A549 (cell line): ENCODE measurements around the gene CDCP1. TPM values are rescaled to one million over a fixed set of nuclear protein-coding genes. Genes with fewer than 3 reads are reported as not detected.
A peak's percentile ranks its signal among the peaks of the same experiment; 100 is the strongest.

Source experiments
- ATAC-seq, 2 experiments: fragments of 200-7000 bp in 1 of 2; fragments of >200 bp in 1 of 2; cut with Nextera tagmentation in 1 of 2; cut with Tn5 transposase in 1 of 2; 3 replicates each; pipeline versions ENCODE4 v1.8.0 to v1.9.1; 2018 to 2020; ENCODE audit warnings: mild to moderate bottlenecking in 1 of 2, moderate library complexity in 1 of 2
- CTCF ChIA-PET: fragments of 300-600 bp; sonication (Branson Sonifier 250); formaldehyde crosslinking; extraction: SDS; loops from one replicate; lab custom pipeline; 2021; ENCODE audit warnings: antibody characterized with exemption, inconsistent platforms; lab: Yijun Ruan, JAX
- POLR2A ChIA-PET: fragments of 350-600 bp; formaldehyde crosslinking; extraction: SDS; loops from one replicate; lab custom pipeline; 2021; ENCODE audit warnings: antibody characterized with exemption, inconsistent platforms; lab: Yijun Ruan, JAX
- DNase-seq, 2 experiments: peaks; one replicate each; pipeline versions ENCODE4 v3.0.0 to v3.0.0-alpha.2; 2011 to 2016; ENCODE audit warnings: low read depth in 1 of 2, low spot score in 1 of 2
- FAIRE-seq: peaks from 2 replicates; lab custom pipeline; 2011; peaks lifted over from hg19 to GRCh38; lab: Jason Lieb, UNC
- H3K27ac ChIP-seq, 2 experiments: fragments of >200 bp; sonication (Bioruptor Twin); formaldehyde crosslinking; 3 replicates each; pipeline ENCODE4 v1.5.1; 2016 to 2017
- H3K4me1 ChIP-seq: fragments of >200 bp; sonication (Bioruptor Twin); formaldehyde crosslinking; 3 replicates; pipeline ENCODE4 v1.6.1; 2016
- H3K4me2 ChIP-seq: fragments of >200 bp; sonication (Bioruptor Twin); formaldehyde crosslinking; 3 replicates; pipeline ENCODE4 v1.6.1; 2016
- H3K4me3 ChIP-seq: fragments of >200 bp; sonication (Bioruptor Twin); formaldehyde crosslinking; 3 replicates; pipeline ENCODE4 v1.5.1; 2016
- H3K9me3 ChIP-seq: fragments of >200 bp; sonication (Bioruptor Twin); formaldehyde crosslinking; 3 replicates; pipeline ENCODE4 v1.6.1; 2016
- BHLHE40 ChIP-seq: IDR thresholded peaks from 2 replicates; pipeline ENCODE4 v1.6.1; 2012; ENCODE audit warnings: low read depth, low read length, inconsistent platforms
- CBX2 ChIP-seq: fragments of 200-600 bp; sonication (generic); IDR thresholded peaks from 2 replicates; pipeline ENCODE4 v1.6.1; 2016; ENCODE audit warnings: low read depth, mild to moderate bottlenecking, borderline replicate concordance
- CBX8 ChIP-seq: fragments of 200-600 bp; sonication (generic); IDR thresholded peaks from 2 replicates; pipeline ENCODE4 v1.6.1; 2016
- CHD4 ChIP-seq: fragments of 200-600 bp; sonication (generic); IDR thresholded peaks from 2 replicates; pipeline ENCODE4 v1.6.1; 2016; ENCODE audit warnings: antibody characterized with exemption, mild to moderate bottlenecking, borderline replicate concordance
- CTCF ChIP-seq: fragments of >200 bp; sonication (Bioruptor Twin); formaldehyde crosslinking; IDR thresholded peaks from 3 replicates; pipeline ENCODE4 v1.5.1; 2016
- ELK1 ChIP-seq: fragments of 150-350 bp; IDR thresholded peaks from 2 replicates; pipeline ENCODE4 v1.6.1; 2014; ENCODE audit warnings: low read depth, mild to moderate bottlenecking, low read length
- FOSL2 ChIP-seq, 2 experiments: fragments of 450-650 bp in 1 of 2; fragments of >200 bp in 1 of 2; sonication (Bioruptor Twin) in 1 of 2; formaldehyde crosslinking; IDR thresholded peaks; 2 replicates each; pipeline versions ENCODE4 v1.5.0 to v1.6.1; 2016 to 2020; ENCODE audit warnings: mild to moderate bottlenecking in 1 of 2, moderate library complexity in 1 of 2
- HES2 ChIP-seq: fragments of >200 bp; sonication (Bioruptor Twin); formaldehyde crosslinking; IDR thresholded peaks from 2 replicates; pipeline ENCODE4 v1.6.1; 2016
- HEYL ChIP-seq: fragments of 250-450 bp; sonication (Bioruptor Pico); IDR thresholded peaks from 2 replicates; pipeline ENCODE4 v1.8.0; 2021; ENCODE audit warnings: mild to moderate bottlenecking, moderate library complexity
- HOXA7 ChIP-seq: fragments of 250-450 bp; sonication (Bioruptor Pico); IDR thresholded peaks from 2 replicates; pipeline ENCODE4 v1.5.0; 2020; ENCODE audit warnings: mild to moderate bottlenecking, moderate library complexity
- HOXB5 ChIP-seq: fragments of 250-450 bp; sonication (Bioruptor Pico); IDR thresholded peaks from 2 replicates; pipeline ENCODE4 v1.5.0; 2020; ENCODE audit warnings: mild to moderate bottlenecking, moderate library complexity
- JUN ChIP-seq, 2 experiments: fragments of >200 bp; sonication (Bioruptor Twin); formaldehyde crosslinking; IDR thresholded peaks; 2 replicates in 1 of 2; 3 replicates in 1 of 2; pipeline ENCODE4 v1.6.1; 2016 to 2017
- JUNB ChIP-seq: fragments of >200 bp; sonication (Bioruptor Twin); formaldehyde crosslinking; IDR thresholded peaks from 2 replicates; pipeline ENCODE4 v1.6.1; 2016
- MAX ChIP-seq: IDR thresholded peaks from 2 replicates; pipeline ENCODE4 v1.6.1; 2012
- MAZ ChIP-seq: fragments of 150-350 bp; IDR thresholded peaks from 2 replicates; pipeline ENCODE4 v1.6.1; 2014; ENCODE audit warnings: antibody characterized with exemption, low read depth, low read length, borderline replicate concordance
- NFE2L2 ChIP-seq: fragments of 150-350 bp; conservative IDR thresholded peaks from 2 replicates; pipeline ENCODE4 v1.6.1; 2014; ENCODE audit warnings: low read length
- NR3C1 ChIP-seq: fragments of >200 bp; sonication (Bioruptor Twin); formaldehyde crosslinking; IDR thresholded peaks from 3 replicates; pipeline ENCODE4 v1.6.1; 2017
- RAD21 ChIP-seq, 2 experiments: fragments of >200 bp in 1 of 2; sonication (Bioruptor Twin) in 1 of 2; formaldehyde crosslinking in 1 of 2; IDR thresholded peaks in 1 of 2; conservative IDR thresholded peaks in 1 of 2; 2 replicates in 1 of 2; 3 replicates in 1 of 2; pipeline ENCODE4 v1.6.1; 2012 to 2018; ENCODE audit warnings: inconsistent platforms in 1 of 2
- RFX5 ChIP-seq: fragments of 450-650 bp; IDR thresholded peaks from 2 replicates; pipeline ENCODE4 v1.7.1; 2014; ENCODE audit warnings: antibody characterized with exemption, mild to moderate bottlenecking, moderate library complexity
- SMC3 ChIP-seq: fragments of >200 bp; sonication (Bioruptor Twin); formaldehyde crosslinking; IDR thresholded peaks from 3 replicates; pipeline ENCODE4 v1.6.1; 2018; ENCODE audit warnings: inconsistent platforms
- TFCP2L1 ChIP-seq: fragments of 250-450 bp; sonication (Bioruptor Pico); IDR thresholded peaks from 2 replicates; pipeline ENCODE4 v1.5.0; 2021; ENCODE audit warnings: mild to moderate bottlenecking
- ZFP36 ChIP-seq: fragments of 450-650 bp; IDR thresholded peaks from 2 replicates; pipeline ENCODE4 v1.6.1; 2014; ENCODE audit warnings: borderline replicate concordance; ENCODE audit not compliant: partially characterized antibody
- ZNF302 ChIP-seq: fragments of 250-450 bp; sonication (Bioruptor Pico); IDR thresholded peaks from 2 replicates; pipeline ENCODE4 v1.9.0; 2021; ENCODE audit warnings: inconsistent platforms, mild to moderate bottlenecking, moderate library complexity
- WGBS: methylation state at CpG from one replicate; pipeline ENCODE4 v1.1.6; 2017; ENCODE audit errors: missing lambda C conversion rate; 5-methylcytosine and 5-hydroxymethylcytosine counted together
- polyA plus RNA-seq, 4 experiments: library from polyadenylated mRNA; depleted of rRNA in 3 of 4; stranded (reverse); fragments of >200 nt; fragmentation: RNase III in 1 of 4; extraction: RNeasy Plus Mini Kit Qiagen cat#74134 plus additional on column Dnase treatment in 1 of 4; gene quantifications; 2 replicates in 3 of 4; 3 replicates in 1 of 4; pipeline ENCODE4 v1.2.3, GENCODE V29; 2011 to 2017

CDCP1 gene
- polyA plus RNA-seq, 2 of the 4 experiments (the other 2 are of a cell fraction): 3.0 to 9.9 TPM

- TF ChIP-seq RAD21 (conservative IDR thresholded peaks at IDR 0.05 in 1 of 2, IDR thresholded peaks at IDR 0.05 in 1 of 2) (no peak), ZFP36 (no peak), MAZ (no peak), ELK1 (no peak), MAX (no peak), JUNB (no peak), NFE2L2 (no peak), SMC3 (no peak)
These were observed 4.9 kb upstream of the CDCP1 start (continued) for GRCh38 chr3:45151100-45151499.

GRCh38 chr3:45148921-45149320 lies 2.7 kb upstream of the CDCP1 start:
- POLR2A ChIA-PET: no interaction called here
- H3K4me1 ChIP-seq: peaks cover 4% of the 10 kb centered on the region; the same call in 1 of the 3 replicates
- TF ChIP-seq MAX (no peak), BHLHE40 (no peak), TFCP2L1 (CRISPR knock-in tag) (no peak), CBX8 (no peak), HOXA7 (CRISPR knock-in tag) (no peak), RFX5 (no peak)
- H3K27ac ChIP-seq: no peak overlapping the region
- FAIRE-seq (no peak), ATAC-seq (no peak), DNase-seq (no peak)
- CTCF ChIA-PET: interaction anchor here (0.9 to 1.2 kb wide), 4 partner anchors 14 to 110 kb away, joined by 3 to 5 read pairs (median 3); no protein-coding TSS in a partner anchor
- 47% methylated on average over 2 of the region's 2 CpGs for WGBS
- H3K4me3 ChIP-seq: no peak overlapping the region
- peaks cover 8% of the 10 kb centered on the region; the same call in 1 of the 3 replicates for H3K9me3 ChIP-seq
- no peak overlapping the region for H3K4me2 ChIP-seq

- Histone ChIP-seq H3K27ac (peak overlapping the region; percentile 61 to 88; a peak in 5 of 6 replicates), H3K9me3 (no peaks in the 10 kb centered on the region; the same call in 2 of the 3 replicates), H3K4me2 (peak overlapping the region; percentile 84), H3K4me1 (0 out of 3 replicates have a peak, but pooled peaks cover 4% of the 10 kb centered on the region), H3K4me3 (peak overlapping the region; percentile 62)
- TF ChIP-seq CBX2: no peak
- no peak for TF ChIP-seq ZNF302
- no peak for TF ChIP-seq JUN (IDR thresholded peaks at IDR 0.05)
- no peak for TF ChIP-seq NR3C1
- no peak for TF ChIP-seq CHD4
- TF ChIP-seq HES2: no peak
- no peak for TF ChIP-seq CTCF
- TF ChIP-seq FOSL2 (IDR thresholded peaks at IDR 0.05): no peak
- TF ChIP-seq FOSL2 (CRISPR knock-in tag; IDR thresholded peaks at IDR 0.05): no peak
- no peak for TF ChIP-seq HOXB5 (CRISPR knock-in tag)
- no peak for TF ChIP-seq TFCP2L1 (CRISPR knock-in tag)
- no peak for TF ChIP-seq HEYL (CRISPR knock-in tag)
- peak in 1 of 2 experiments; percentile 29; a peak in 2 of 6 replicates for ATAC-seq
- ChIA-PET POLR2A (interaction anchor here (1.1 to 1.6 kb wide), 3 partner anchors 10 to 59 kb away, joined by 3 to 8 read pairs (median 3); no protein-coding TSS in a partner anchor), CTCF (interaction anchor here (1.0 to 2.4 kb wide), 5 partner anchors 9 to 77 kb away, joined by 3 to 9 read pairs (median 4); no protein-coding TSS in a partner anchor)
- WGBS: 15% methylated on average over 15 of the region's 15 CpGs
- no peak for DNase-seq
- FAIRE-seq: no peak
These were observed 955 bp downstream of the CDCP1 start for GRCh38 chr3:45145223-45145622.
